GM23248 (cell line): ENCODE measurements around the gene PATJ.

Experiments used
- EZH2 ChIP-seq: fragments of 200-600 bp; sonication (generic); IDR thresholded peaks from 2 replicates; pipeline ENCODE4 v1.6.1; 2018; ENCODE audit warnings: antibody characterized with exemption, mild to moderate bottlenecking; ENCODE audit not compliant: insufficient read depth, poor library complexity, severe bottlenecking
- EZH2phosphoT487 ChIP-seq: fragments of 200-600 bp; sonication (generic); IDR thresholded peaks from 2 replicates; pipeline ENCODE4 v1.6.1; 2018; ENCODE audit warnings: antibody characterized with exemption, moderate library complexity, mild to moderate bottlenecking, low read depth; ENCODE audit not compliant: insufficient read depth

DNA sequence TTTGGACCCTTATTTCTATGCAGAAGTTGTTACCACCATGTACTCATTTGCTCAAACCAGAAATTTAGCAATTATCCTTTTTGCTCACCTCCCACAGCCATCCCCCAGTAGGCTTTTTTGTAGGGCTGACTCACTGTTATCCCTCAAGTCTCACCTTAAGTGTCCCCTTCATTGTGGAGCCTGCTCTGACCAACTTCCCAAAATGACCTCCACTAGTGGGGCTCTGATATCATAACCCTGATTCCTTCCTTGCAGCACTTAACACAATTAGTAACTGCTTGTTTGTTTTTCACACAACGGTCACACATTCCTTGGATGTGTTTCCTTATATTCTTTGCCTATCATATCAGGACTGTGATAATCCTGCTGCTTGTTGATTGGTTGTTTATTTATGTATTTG, 76.7 kb downstream of the PATJ start:
- TF ChIP-seq EZH2phosphoT487 (no peak), EZH2 (no peak)
